ENCODE results near the gene DPP9. TPM values are rescaled to one million over a fixed set of nuclear protein-coding genes. Genes with fewer than 3 reads are reported as not detected.

DPP9 gene
- total and polyA plus RNA-seq, 2 donors (not counting 1 experiment from before 2014, with no cell fraction given) = 3.6 to 27.1 TPM

- H3K27me3 ChIP-seq (ENCODE audit: control insufficient read depth, insufficient read depth, low read length) = no peaks in the 10 kb centered on the region
- no peaks in the 10 kb centered on the region for H3K9me3 ChIP-seq (ENCODE audit: control insufficient read depth, insufficient read depth, low read depth, low read length)
- no peak overlapping the region for H3K4me2 ChIP-seq (ENCODE audit: extremely low read depth, insufficient read depth, low read length)
- no peak overlapping the region for H3K4me3 ChIP-seq (replicated peaks in 1 of 4; ENCODE audit: control extremely low read depth in 1 of 4, insufficient read depth in 1 of 4, low read depth in 3 of 4, low read length in 4 of 4)
- H2AFZ ChIP-seq (ENCODE audit: low read length) = no peak overlapping the region
- no peaks in the 10 kb centered on the region for H3K79me2 ChIP-seq (ENCODE audit: control insufficient read depth, insufficient read depth, low read length)
- H4K20me1 ChIP-seq (ENCODE audit: control insufficient read depth, extremely low read depth, insufficient read depth, low read length) = no peaks in the 10 kb centered on the region
- TF ChIP-seq EZH2 (IDR thresholded peaks at IDR 0.05; ENCODE audit: low read length, missing control alignments) (no peak), CTCF (conservative IDR thresholded peaks at IDR 0.05 in 1 of 2, IDR thresholded peaks at IDR 0.05 in 1 of 2; ENCODE audit: low read depth in 1 of 2, low read length in 2 of 2) (no peak)
- no peak overlapping the region for H3K9ac ChIP-seq (ENCODE audit: insufficient read depth, low read length)
- H3K27ac ChIP-seq (ENCODE audit: insufficient read depth, low read length) = peak overlapping the region; percentile 17
- H3K4me1 ChIP-seq (ENCODE audit: control insufficient read depth, extremely low read depth, insufficient read depth, low read length) = peaks cover 9% of the 10 kb centered on the region
- H3K36me3 ChIP-seq (ENCODE audit: control insufficient read depth, insufficient read depth, low read length) = peaks cover 38% of the 10 kb centered on the region
- DNase-seq (ENCODE audit: low read depth in 2 of 2) = no peak
Observed at GRCh38 chr19:4693471-4694121, 30.0 kb downstream of the DPP9 start.

GRCh38 chr19:4693078-4693350 lies 30.6 kb downstream of the DPP9 start:
- Histone ChIP-seq H3K27ac (ENCODE audit: insufficient read depth, low read length) (no peak overlapping the region), H3K4me2 (ENCODE audit: extremely low read depth, insufficient read depth, low read length) (no peak overlapping the region), H3K79me2 (ENCODE audit: control insufficient read depth, insufficient read depth, low read length) (no peaks in the 10 kb centered on the region), H3K36me3 (ENCODE audit: control insufficient read depth, insufficient read depth, low read length) (peaks cover 43% of the 10 kb centered on the region), H3K9me3 (ENCODE audit: control insufficient read depth, insufficient read depth, low read depth, low read length) (no peaks in the 10 kb centered on the region), H3K27me3 (ENCODE audit: control insufficient read depth, insufficient read depth, low read length) (no peaks in the 10 kb centered on the region), H2AFZ (ENCODE audit: low read length) (no peak overlapping the region), H3K4me1 (ENCODE audit: control insufficient read depth, extremely low read depth, insufficient read depth, low read length) (peaks cover 9% of the 10 kb centered on the region), H3K4me3 (replicated peaks in 1 of 4; ENCODE audit: control extremely low read depth in 1 of 4, insufficient read depth in 1 of 4, low read depth in 3 of 4, low read length in 4 of 4) (no peak overlapping the region), H4K20me1 (ENCODE audit: control insufficient read depth, extremely low read depth, insufficient read depth, low read length) (no peaks in the 10 kb centered on the region), H3K9ac (ENCODE audit: insufficient read depth, low read length) (no peak overlapping the region)
- no peak for TF ChIP-seq EZH2 (IDR thresholded peaks at IDR 0.05; ENCODE audit: low read length, missing control alignments)
- TF ChIP-seq CTCF (conservative IDR thresholded peaks at IDR 0.05 in 1 of 2, IDR thresholded peaks at IDR 0.05 in 1 of 2; ENCODE audit: low read depth in 1 of 2, low read length in 2 of 2) = no peak
- no peak for DNase-seq (ENCODE audit: low read depth in 2 of 2)

GRCh38 chr19:4692251-4693077 lies 31.2 kb downstream of the DPP9 start:
- Histone ChIP-seq H3K27me3 (ENCODE audit: control insufficient read depth, insufficient read depth, low read length) (no peaks in the 10 kb centered on the region), H3K36me3 (ENCODE audit: control insufficient read depth, insufficient read depth, low read length) (peaks cover 44% of the 10 kb centered on the region)

More at GRCh38 chr19:4692251-4693077, 31.2 kb downstream of the DPP9 start:
- Histone ChIP-seq H2AFZ (ENCODE audit: low read length) (no peak overlapping the region), H3K27ac (ENCODE audit: insufficient read depth, low read length) (no peak overlapping the region), H3K4me3 (replicated peaks in 1 of 4; ENCODE audit: control extremely low read depth in 1 of 4, insufficient read depth in 1 of 4, low read depth in 3 of 4, low read length in 4 of 4) (no peak overlapping the region), H3K9me3 (ENCODE audit: control insufficient read depth, insufficient read depth, low read depth, low read length) (no peaks in the 10 kb centered on the region), H4K20me1 (ENCODE audit: control insufficient read depth, extremely low read depth, insufficient read depth, low read length) (no peaks in the 10 kb centered on the region), H3K4me1 (ENCODE audit: control insufficient read depth, extremely low read depth, insufficient read depth, low read length) (peaks cover 9% of the 10 kb centered on the region), H3K4me2 (ENCODE audit: extremely low read depth, insufficient read depth, low read length) (no peak overlapping the region), H3K9ac (ENCODE audit: insufficient read depth, low read length) (no peak overlapping the region), H3K79me2 (ENCODE audit: control insufficient read depth, insufficient read depth, low read length) (no peaks in the 10 kb centered on the region)
- no peak for DNase-seq (ENCODE audit: low read depth in 2 of 2)
- TF ChIP-seq CTCF (conservative IDR thresholded peaks at IDR 0.05 in 1 of 2, IDR thresholded peaks at IDR 0.05 in 1 of 2; ENCODE audit: low read depth in 1 of 2, low read length in 2 of 2) (no peak), EZH2 (IDR thresholded peaks at IDR 0.05; ENCODE audit: low read length, missing control alignments) (no peak)
